Endothelial cell of umbilical vein (primary cell): ENCODE data around the gene RAPGEF3.

Source experiments
- EZH2 ChIP-seq: IDR thresholded peaks from 2 replicates; pipeline ENCODE4 v1.6.1; 2012; ENCODE audit warnings: borderline replicate concordance, low read depth, mild to moderate bottlenecking, moderate library complexity, low read length, inconsistent platforms; ENCODE audit not compliant: severe bottlenecking
- MAX ChIP-seq: IDR thresholded peaks from 2 replicates; pipeline ENCODE4 v1.6.1; 2011; ENCODE audit not compliant: insufficient read depth, insufficient read length
- MYC ChIP-seq: IDR thresholded peaks from one replicate; pipeline ENCODE4 v1.6.1; 2011; ENCODE audit warnings: mild to moderate bottlenecking, low read depth, low read length
- POLR2AphosphoS5 ChIP-seq: IDR thresholded peaks from 2 replicates; pipeline ENCODE4 v1.6.1; 2012; ENCODE audit warnings: low read depth, mild to moderate bottlenecking, control low read depth, low read length, moderate library complexity; ENCODE audit not compliant: insufficient read depth
- TF ChIP-seq, protein P1 (sequence below), 2 donors: IDR thresholded peaks; 1 replicate in 1 of 2; 2 replicates in 1 of 2; pipeline ENCODE4 v1.5.1; 2011; ENCODE audit warnings: low read length in 2 of 2, mild to moderate bottlenecking in 2 of 2, moderate library complexity in 2 of 2, control low read depth in 1 of 2, inconsistent platforms in 1 of 2, low read depth in 1 of 2; ENCODE audit not compliant: insufficient read depth in 1 of 2; ENCODE audit errors: extremely low read depth in 1 of 2

GRCh38 chr12:47801904-47802246 is 43.2 kb upstream of the RAPGEF3 start:
- TF ChIP-seq, protein P1, sequence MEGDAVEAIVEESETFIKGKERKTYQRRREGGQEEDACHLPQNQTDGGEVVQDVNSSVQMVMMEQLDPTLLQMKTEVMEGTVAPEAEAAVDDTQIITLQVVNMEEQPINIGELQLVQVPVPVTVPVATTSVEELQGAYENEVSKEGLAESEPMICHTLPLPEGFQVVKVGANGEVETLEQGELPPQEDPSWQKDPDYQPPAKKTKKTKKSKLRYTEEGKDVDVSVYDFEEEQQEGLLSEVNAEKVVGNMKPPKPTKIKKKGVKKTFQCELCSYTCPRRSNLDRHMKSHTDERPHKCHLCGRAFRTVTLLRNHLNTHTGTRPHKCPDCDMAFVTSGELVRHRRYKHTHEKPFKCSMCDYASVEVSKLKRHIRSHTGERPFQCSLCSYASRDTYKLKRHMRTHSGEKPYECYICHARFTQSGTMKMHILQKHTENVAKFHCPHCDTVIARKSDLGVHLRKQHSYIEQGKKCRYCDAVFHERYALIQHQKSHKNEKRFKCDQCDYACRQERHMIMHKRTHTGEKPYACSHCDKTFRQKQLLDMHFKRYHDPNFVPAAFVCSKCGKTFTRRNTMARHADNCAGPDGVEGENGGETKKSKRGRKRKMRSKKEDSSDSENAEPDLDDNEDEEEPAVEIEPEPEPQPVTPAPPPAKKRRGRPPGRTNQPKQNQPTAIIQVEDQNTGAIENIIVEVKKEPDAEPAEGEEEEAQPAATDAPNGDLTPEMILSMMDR (IDR thresholded peaks at IDR 0.05; ENCODE audit: extremely low read depth in 1 of 2, insufficient read depth in 1 of 2, low read depth in 1 of 2, low read length in 2 of 2) = no peak
- peak; percentile 22 for TF ChIP-seq POLR2AphosphoS5
- no peak for TF ChIP-seq MYC
- TF ChIP-seq MAX = no peak
- no peak for TF ChIP-seq EZH2
